ENCODE results near the gene PRR30. TPM values are rescaled to one million over a fixed set of nuclear protein-coding genes. Genes with fewer than 3 reads are reported as not detected.

The PRR30 gene
- total RNA-seq = under 1 TPM in 2 of 4 donors, not detected in 2; 0.27 to 0.67 TPM

DNA sequence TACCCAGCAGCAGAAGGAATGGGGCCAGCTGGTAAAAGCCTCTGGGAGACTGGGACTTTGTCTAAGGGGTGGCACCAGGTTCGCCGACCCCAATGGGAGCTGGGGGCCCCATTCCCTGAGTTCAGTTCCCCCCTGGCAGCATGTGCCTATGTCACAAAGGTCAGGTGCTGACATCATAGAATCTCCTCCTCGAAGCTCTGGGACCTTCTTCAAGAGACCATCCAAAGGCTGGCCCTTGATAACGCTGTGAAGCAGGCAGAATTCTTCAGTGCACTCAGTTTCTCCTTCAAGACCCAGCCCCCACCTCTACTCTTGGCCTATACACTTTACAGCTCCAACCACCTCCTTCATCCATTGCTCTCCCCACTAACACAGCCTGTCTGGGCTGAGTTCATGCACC lies at the start of gene PRR30:
PRR30 (minus strand) TSS at position 101 of the 400 bp plus-strand sequence. CDS start 1,081 bp downstream, outside the sequence.
- no peak within 1 kb of the TSS for H3K27ac ChIP-seq
- TF ChIP-seq, protein P1, sequence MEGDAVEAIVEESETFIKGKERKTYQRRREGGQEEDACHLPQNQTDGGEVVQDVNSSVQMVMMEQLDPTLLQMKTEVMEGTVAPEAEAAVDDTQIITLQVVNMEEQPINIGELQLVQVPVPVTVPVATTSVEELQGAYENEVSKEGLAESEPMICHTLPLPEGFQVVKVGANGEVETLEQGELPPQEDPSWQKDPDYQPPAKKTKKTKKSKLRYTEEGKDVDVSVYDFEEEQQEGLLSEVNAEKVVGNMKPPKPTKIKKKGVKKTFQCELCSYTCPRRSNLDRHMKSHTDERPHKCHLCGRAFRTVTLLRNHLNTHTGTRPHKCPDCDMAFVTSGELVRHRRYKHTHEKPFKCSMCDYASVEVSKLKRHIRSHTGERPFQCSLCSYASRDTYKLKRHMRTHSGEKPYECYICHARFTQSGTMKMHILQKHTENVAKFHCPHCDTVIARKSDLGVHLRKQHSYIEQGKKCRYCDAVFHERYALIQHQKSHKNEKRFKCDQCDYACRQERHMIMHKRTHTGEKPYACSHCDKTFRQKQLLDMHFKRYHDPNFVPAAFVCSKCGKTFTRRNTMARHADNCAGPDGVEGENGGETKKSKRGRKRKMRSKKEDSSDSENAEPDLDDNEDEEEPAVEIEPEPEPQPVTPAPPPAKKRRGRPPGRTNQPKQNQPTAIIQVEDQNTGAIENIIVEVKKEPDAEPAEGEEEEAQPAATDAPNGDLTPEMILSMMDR (IDR thresholded peaks at IDR 0.05) = no peak
- TF ChIP-seq POLR2A (IDR thresholded peaks at IDR 0.05) = no peak
- no peaks in the 10 kb centered on the region for H3K27me3 ChIP-seq
- H3K4me3 ChIP-seq (replicated peaks in 1 of 3) = no peak within 1 kb of the TSS
- intact Hi-C loops (cut with DNase I) = loop anchor here (5.0 kb wide), 1 partner anchor 68 kb away; no protein-coding TSS in a partner anchor
- H3K36me3 ChIP-seq = no peaks in the 10 kb centered on the region
- no peaks in the 10 kb centered on the region for H3K4me1 ChIP-seq
- no peaks in the 10 kb centered on the region for H3K9me3 ChIP-seq
- no peak for DNase-seq
- 70 to 79% methylated on average over 4 of the region's 4 CpGs for WGBS, 2 donors

DNA sequence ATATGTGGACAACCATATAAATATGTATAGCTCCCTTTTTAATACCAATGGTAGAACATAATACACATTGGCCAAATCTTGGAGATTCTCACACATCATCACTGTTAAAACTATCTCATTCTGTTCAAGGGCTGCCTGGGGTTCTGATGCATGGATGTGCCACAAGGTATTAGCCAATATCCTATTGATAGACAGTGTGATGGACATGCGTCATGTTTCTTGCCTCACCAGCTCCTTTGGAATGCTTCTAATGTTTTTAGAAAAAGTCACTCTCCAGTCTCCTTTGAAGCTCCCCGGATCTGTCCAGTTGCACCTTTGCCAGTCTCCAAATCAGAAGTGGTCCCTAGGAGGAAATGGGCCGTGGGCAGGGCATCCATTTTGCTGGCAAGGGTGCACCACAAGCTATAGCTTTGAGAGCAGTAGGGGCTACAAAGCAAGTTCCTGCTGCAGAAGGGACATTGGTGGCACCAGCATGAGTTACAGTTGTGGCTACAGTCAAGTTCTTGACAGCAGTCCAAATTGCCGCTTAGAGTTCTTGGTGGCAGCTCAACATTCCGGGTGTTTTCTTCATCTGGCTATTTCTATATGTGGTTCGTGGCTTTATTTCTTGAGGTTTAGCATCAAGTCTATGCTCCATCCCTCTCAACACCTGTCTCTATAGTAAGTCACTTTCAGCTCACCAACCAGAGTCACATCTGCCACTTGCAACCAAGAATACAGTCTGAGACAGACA lies 47.6 kb upstream of the PRR30 start:
- Histone ChIP-seq H3K27ac (peak overlapping the region in 1 of 3 donors; percentile 27), H3K27me3 (no peaks in the 10 kb centered on the region), H3K4me3 (replicated peaks in 1 of 3) (no peak overlapping the region), H3K4me1 (peaks cover 0 to 9% of the 10 kb centered on the region in 2 donors), H3K9me3 (no peaks in the 10 kb centered on the region), H3K36me3 (no peaks in the 10 kb centered on the region)
- intact Hi-C loops (cut with DNase I) = no loop called here
- WGBS, 2 donors = 69 to 73% methylated on average over 6 of the region's 6 CpGs
- DNase-seq = no peak
- TF ChIP-seq, protein P1 (IDR thresholded peaks at IDR 0.05) = no peak
- TF ChIP-seq POLR2A (IDR thresholded peaks at IDR 0.05) = no peak

DNA sequence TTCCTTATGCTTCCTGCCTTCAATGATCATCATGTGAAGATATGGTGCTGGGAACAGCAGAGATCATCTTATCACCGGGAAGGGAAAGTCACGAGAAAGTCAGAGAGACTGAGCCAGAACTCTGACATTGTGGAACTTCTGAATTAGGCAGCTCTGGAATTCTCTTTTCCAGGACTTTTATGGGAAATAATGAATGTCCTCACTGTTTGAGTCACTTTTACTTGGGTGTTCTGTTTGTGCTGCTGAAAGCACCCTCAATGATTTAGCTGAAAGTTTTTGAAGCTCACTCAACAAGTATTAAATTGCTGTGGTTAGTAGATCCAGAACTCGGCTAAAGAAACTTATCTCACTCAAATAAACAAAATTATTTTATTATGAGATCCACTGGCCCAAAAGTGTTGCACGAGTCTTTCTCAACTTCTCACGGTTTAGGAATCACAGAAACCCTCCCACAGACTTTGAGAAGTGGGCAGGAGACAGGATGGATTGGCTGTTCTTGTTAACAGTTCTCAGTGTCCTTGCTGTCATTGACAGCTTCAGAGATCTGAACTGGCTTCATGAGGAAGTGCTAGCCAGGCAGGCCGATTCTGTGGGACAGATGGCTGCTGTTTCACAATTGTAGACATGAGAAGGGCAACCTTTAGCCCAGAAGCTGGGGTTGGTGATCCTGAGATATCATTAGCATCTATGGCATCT lies 46.3 kb upstream of the PRR30 start:
- WGBS, 2 donors = 39 to 47% methylated on average over 6 of the region's 6 CpGs
- H3K4me1 ChIP-seq = peaks cover 0 to 17% of the 10 kb centered on the region in 2 donors
- TF ChIP-seq, protein P1 (IDR thresholded peaks at IDR 0.05) = no peak
- TF ChIP-seq POLR2A (IDR thresholded peaks at IDR 0.05) = no peak
- peak; percentile 10 to 11 for DNase-seq
- no peaks in the 10 kb centered on the region for H3K27me3 ChIP-seq
- intact Hi-C loops (cut with DNase I) = no loop called here
- no peaks in the 10 kb centered on the region for H3K36me3 ChIP-seq
- H3K9me3 ChIP-seq = no peaks in the 10 kb centered on the region
- H3K27ac ChIP-seq = peak overlapping the region in 2 of 3 donors; percentile 59 to 62
- no peak overlapping the region for H3K4me3 ChIP-seq (replicated peaks in 1 of 3)

DNA sequence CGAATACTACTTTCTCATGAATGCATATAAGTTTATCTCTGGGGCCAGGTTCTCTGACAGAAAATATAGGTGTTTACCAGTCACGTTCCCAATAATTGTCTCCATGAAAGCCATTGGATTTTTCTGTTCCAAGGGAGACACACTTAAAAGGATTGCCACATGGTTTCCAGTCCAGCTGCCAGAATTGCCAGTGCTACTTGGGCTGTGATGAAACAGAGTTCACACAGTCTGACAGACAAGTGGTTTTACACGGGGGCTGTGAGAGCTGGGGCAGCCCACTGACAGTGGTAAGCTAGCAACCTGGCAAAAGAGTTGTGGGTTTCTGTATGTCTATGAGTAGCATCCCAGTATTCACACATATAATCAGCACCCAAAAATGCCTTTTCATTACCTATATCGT lies 44.9 kb upstream of the PRR30 start:
- no peaks in the 10 kb centered on the region for H3K36me3 ChIP-seq
- peaks cover 0 to 25% of the 10 kb centered on the region in 2 donors for H3K4me1 ChIP-seq
- no peaks in the 10 kb centered on the region for H3K9me3 ChIP-seq
- peak overlapping the region in 2 of 3 donors; percentile 59 to 62 for H3K27ac ChIP-seq
- H3K4me3 ChIP-seq (replicated peaks in 1 of 3) = no peak overlapping the region
- no peak for TF ChIP-seq POLR2A (IDR thresholded peaks at IDR 0.05)
- TF ChIP-seq, protein P1 (IDR thresholded peaks at IDR 0.05) = no peak
- intact Hi-C loops (cut with DNase I) = no loop called here
- 55 to 76% methylated on average over 4 of the region's 4 CpGs for WGBS, 2 donors
- DNase-seq = no peak
- H3K27me3 ChIP-seq = no peaks in the 10 kb centered on the region

DNA sequence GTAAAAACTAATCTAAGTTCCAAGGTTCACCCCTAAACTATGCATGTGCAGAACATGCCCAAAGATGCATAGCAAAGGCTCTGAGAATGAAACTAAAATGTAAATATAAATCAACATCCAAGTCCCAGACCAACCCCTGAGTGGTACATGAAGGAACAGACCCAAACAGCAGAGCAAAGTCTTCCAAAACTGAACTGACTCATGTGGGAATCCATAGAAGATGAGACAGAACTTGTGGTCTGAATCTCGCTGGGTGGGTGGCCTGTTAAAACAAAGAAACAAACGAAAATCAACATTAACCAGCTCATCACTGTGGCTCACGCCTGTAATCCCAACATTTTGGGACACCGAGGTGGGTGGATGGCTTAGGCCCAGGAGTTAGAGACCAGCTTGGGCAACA lies 43.1 kb upstream of the PRR30 start:
- no peak for DNase-seq
- TF ChIP-seq, protein P1 (IDR thresholded peaks at IDR 0.05) = no peak
- TF ChIP-seq POLR2A (IDR thresholded peaks at IDR 0.05) = no peak
- intact Hi-C loops (cut with DNase I) = no loop called here
- H3K4me1 ChIP-seq = peaks cover 0 to 25% of the 10 kb centered on the region in 2 donors
- H3K27ac ChIP-seq = peak overlapping the region in 1 of 3 donors; percentile 57
- no peak overlapping the region for H3K4me3 ChIP-seq (replicated peaks in 1 of 3)
- no peaks in the 10 kb centered on the region for H3K27me3 ChIP-seq
- H3K9me3 ChIP-seq = no peaks in the 10 kb centered on the region
- 67 to 69% methylated on average over 4 of the region's 4 CpGs for WGBS, 2 donors
- no peaks in the 10 kb centered on the region for H3K36me3 ChIP-seq

Data from thyroid gland (tissue), 4 donors.